ENCODE results near the gene WNT11.

DNA sequence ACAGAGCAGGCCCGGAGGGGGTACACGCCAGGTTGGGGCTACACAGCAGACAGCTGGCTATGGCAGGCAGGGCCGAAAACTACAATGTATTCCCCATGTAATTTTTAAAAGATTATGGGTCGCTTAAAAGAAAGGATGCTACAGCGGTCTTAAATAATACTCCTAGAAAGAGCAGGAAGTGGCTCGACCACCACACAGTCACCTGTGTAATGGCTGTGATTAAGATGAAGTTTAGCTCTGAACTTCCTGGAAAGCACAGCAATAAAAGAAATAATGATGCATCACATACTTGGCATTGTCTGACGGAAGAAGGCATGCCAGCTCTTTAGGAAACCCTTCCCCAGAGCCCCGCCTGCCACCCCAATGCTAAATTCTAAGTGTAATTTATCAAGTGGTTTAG is 32.6 kb downstream of the WNT11 start:
- TF ChIP-seq, protein P1, sequence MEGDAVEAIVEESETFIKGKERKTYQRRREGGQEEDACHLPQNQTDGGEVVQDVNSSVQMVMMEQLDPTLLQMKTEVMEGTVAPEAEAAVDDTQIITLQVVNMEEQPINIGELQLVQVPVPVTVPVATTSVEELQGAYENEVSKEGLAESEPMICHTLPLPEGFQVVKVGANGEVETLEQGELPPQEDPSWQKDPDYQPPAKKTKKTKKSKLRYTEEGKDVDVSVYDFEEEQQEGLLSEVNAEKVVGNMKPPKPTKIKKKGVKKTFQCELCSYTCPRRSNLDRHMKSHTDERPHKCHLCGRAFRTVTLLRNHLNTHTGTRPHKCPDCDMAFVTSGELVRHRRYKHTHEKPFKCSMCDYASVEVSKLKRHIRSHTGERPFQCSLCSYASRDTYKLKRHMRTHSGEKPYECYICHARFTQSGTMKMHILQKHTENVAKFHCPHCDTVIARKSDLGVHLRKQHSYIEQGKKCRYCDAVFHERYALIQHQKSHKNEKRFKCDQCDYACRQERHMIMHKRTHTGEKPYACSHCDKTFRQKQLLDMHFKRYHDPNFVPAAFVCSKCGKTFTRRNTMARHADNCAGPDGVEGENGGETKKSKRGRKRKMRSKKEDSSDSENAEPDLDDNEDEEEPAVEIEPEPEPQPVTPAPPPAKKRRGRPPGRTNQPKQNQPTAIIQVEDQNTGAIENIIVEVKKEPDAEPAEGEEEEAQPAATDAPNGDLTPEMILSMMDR (IDR thresholded peaks at IDR 0.05) = no peak
- no peak for TF ChIP-seq POLR2A (IDR thresholded peaks at IDR 0.05)
